ENCODE data around the gene FLNB.

DNA sequence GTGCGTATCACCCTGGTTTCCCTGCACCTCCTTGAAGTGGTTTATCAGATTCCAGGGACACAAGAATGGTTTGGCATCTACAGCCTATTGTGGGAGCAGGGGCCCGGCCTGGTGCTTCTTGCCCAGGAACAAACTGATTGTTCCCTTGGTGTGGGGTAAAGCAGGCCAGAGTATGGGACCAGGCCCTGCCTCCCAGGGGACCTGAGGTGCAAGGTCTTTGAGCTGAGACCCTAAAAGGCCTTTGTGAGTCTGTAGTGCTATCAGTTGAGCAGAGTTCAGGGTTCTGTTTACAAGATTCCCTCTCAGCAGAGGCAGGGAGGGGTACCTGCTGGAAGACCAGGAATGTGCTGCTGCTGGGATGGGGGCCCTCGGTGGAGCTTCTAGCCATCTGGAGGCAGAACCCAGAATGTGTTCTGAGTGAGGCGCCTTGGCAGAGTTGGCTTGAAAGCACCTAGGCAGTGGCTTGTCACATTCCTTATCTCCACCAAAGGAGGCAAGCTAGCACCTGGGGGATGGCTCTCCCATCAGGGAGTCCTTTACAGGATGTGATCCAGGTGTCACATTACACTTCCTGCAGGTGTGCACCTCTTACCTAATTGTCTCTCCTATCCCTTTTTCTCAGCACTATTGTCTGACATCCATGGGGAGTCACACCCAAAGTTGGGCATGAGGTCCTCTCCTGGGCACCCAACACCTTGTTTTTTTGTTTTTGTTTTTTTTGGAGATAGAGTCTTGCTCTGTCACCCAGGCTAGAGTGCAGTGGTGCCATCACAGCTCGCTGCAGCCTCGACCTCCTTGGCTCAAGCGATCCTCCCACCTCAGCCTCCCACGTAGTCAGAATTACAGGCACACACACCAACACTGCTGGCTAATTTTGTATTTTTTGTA, 13.1 kb downstream of the FLNB start:
- TF ChIP-seq, protein P1, sequence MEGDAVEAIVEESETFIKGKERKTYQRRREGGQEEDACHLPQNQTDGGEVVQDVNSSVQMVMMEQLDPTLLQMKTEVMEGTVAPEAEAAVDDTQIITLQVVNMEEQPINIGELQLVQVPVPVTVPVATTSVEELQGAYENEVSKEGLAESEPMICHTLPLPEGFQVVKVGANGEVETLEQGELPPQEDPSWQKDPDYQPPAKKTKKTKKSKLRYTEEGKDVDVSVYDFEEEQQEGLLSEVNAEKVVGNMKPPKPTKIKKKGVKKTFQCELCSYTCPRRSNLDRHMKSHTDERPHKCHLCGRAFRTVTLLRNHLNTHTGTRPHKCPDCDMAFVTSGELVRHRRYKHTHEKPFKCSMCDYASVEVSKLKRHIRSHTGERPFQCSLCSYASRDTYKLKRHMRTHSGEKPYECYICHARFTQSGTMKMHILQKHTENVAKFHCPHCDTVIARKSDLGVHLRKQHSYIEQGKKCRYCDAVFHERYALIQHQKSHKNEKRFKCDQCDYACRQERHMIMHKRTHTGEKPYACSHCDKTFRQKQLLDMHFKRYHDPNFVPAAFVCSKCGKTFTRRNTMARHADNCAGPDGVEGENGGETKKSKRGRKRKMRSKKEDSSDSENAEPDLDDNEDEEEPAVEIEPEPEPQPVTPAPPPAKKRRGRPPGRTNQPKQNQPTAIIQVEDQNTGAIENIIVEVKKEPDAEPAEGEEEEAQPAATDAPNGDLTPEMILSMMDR (IDR thresholded peaks at IDR 0.05; ENCODE audit: low read length) = no peak
- TF ChIP-seq EZH2 (IDR thresholded peaks at IDR 0.05; ENCODE audit: borderline replicate concordance, low read length) = no peak
